ENCODE measurements around the gene NFIX.
A peak's percentile ranks its signal among the peaks of the same experiment; 100 is the strongest.

NFIX gene

DNA sequence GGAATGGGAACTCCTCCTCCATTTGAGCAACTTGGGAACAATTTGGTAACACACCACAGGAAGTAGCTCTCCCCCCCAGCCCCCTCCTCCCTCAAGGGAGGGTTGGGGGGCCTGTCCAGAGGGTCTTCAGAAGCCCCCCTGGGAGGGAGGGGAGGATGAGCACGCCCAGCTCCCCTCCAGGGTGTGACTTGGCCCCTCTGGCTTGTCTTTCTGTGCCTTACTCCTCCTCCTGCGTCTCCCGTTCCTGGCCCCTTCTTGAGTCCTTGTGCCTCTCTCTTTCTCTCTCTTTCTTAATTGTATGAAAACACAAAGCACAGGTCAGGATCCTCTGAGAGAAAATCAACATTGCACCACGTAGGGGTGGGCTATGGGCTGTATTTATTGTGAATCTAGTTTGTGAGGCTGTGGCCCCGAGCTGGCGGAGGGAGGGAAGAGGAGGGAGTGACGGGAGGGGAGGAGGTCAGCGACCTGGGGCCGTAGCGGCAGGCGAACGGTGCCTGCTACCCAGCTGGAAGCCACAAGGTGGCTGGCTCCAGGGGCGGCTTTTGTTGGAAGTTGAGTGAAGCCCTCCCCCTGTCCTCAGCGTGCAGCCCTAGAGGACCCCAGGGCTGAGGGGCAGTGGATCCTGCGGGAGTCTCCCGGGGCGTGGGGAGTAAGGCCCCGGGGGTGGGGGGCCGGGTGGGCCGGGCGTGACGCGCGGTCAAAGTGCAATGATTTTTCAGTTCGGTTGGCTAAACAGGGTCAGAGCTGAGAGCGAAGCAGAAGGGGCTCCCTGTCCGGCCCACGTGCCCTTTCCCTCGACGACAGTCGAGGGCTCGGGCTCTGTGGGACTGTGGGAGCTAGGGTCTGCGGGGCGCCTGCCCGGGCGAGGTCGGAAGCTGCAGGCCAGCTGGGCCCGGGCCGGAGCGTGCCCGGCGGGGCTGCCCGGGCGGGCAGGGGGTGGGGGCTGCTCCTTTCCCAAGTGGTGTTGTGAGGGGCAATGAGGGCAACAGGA is 101.0 kb downstream of the NFIX start:
- DNase-seq: no peak

DNA sequence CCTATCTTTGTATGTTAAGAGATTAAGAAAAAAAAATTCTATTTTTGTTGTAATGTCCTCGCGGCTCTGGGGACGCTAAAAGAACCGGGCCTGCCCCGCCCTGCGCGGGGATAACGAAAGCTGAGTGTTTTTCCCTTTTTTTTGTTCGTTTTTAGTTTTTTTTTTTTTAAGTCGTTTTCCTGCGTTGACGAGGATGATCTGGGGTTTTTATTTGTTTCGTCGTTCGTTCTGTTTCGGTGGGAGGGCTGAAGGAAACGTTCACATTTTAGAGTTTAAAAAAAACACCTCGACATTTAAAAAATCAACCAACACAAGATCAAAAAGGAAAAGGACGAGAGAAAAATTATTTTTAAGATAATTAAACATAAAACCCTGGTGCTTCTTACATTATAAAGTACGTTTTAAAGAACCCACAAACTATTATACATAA is 101.8 kb downstream of the NFIX start:
- no peak for DNase-seq

DNA sequence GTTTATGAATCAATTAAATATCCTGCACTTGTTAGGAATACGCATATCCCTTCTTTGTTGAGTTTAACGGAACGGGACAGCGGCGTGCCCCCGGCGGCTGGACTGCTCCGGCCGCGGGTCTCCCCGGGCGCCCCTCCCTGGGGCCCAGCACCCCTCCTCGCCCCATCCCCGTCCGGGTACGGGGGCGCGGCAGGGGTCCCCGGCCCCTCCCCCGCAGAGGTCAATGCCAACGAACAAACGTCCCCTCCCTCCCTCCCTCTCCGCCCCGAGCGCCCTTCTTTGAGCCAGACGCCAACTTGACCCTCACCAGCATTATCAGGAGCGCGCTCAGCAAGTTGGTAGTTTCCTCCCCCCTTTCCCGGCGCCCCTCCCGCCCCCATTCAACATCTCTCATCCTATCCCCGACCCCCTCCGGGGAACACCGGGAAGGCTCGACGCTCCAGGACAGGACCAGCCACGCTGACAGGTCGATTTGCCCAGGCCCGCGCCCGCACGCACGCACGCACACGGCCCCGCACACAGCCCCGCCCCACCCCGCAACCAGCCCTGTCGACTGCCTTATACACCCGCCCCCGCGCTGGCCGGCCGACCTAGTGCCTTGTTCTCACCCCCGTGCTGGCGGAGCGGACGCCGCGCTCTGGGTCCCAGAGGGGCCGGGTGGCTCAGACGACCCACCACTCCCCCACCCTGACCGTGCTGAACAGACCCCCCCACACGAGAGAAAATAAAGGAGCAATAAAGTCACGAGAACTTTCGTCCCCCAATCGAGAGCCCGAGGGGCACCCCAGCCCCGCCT is 102.4 kb downstream of the NFIX start:
- DNase-seq: no peak

DNA sequence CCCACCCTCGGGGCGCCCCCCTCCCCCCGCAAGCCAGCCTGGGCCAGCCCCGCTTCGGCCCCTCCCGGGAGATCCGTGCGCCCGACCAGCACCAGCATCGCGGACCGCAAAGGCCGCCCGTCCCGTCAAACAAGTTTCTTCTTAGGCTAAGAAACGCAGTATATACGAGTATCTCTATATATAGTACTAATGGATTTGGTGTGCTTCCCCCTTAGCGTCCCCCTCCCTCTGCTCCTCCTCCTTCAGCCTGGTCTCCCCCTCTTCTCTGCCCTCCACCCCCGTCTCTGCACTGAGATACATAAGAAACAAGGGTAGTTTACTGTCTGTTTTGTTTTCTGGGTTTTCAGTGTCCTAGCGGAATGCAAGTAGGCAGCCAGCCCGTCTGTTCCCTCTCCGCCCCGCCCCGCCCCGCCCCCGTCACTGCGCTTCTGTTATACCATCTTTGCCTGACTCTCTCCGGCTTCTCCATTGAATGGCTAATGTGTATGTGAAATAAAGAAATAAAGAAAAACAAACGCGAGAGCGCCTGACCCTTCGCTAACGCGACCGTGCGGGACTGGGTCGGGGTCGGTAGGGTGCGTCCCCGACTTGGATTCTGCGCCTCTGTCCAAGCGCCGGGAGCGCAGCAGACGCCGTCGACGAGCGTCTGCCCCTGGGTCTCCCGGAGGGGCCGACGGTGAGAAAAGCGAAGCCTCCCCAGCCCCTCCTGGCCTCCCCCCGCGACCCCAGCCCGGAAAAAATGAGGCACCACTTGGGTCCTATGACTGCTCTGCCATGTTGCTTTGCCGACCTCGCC is 103.2 kb downstream of the NFIX start:
- no peak for DNase-seq

DNA sequence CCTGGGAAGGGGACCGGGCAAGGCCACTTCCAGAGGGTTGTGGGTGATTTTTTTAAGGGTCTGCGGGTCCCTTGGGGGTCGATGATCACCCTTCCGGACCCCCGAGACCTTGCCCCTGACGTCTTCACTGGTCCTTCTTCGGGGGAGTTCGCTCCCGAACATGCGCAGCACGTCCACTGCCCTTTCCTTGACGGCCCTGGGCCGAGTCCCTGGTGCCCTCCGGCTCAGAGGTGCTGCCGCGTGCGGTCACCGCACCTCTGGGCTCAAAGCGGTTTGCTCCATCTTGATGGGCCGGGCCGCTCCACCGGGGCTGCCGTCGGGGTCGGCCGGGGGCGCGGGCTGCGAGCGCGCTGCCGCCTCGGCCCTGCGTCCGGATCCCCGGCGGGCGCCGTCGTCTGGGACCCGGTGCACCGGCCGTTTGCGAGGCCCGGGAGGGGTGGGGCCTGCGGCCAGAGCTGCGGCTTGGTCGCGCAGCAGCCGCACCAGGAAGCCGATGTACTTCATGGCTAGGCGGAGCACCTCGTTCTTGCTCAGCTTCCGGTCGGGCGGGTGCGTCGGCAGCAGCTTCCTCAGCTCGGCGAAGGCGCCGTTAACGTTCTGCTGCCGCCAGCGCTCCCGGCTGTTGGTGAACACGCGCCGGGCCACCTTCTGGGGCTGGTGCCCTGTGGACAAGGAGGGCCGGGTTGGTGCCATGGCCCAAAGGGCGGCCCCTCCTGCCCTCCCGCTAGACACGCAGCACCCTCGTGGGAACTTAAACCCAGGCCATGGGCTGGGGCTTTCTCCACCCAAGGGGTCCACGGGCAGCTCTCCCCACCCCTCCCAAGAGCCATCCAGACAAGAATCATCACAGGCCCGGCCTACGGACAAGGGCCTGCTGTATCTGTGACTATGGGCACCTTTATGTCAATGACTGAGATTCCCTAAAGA is 104.1 kb downstream of the NFIX start:
- DNase-seq: peak; percentile 75

DNA sequence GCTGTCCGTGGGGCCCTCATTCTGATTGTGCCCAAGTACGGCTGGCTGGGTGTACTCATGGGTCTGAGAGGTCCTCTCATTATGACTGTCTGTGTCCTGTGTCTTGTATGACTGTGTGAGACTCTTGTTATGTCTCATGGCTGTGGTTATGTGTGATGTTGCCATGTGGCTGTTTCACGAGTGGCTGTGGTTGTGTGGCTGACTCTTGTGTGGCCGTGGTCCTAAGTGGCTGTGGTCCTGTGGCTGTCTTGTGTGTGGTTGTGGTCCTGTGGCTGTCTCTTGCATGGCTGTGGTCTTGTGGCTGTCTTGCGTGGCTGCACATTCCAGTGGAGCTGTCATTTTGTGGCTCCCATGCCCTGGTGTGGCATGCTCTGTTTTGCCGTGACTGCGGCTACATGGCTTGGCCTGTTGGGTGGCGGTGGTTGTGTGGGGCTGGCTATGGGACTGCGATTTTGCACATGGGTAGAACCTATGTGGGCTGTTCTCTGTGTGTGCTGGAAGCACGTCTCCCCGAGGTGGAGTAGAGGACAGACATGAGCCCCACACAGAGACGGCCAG is 104.8 kb downstream of the NFIX start:
- DNase-seq: peak; percentile 39

DNA sequence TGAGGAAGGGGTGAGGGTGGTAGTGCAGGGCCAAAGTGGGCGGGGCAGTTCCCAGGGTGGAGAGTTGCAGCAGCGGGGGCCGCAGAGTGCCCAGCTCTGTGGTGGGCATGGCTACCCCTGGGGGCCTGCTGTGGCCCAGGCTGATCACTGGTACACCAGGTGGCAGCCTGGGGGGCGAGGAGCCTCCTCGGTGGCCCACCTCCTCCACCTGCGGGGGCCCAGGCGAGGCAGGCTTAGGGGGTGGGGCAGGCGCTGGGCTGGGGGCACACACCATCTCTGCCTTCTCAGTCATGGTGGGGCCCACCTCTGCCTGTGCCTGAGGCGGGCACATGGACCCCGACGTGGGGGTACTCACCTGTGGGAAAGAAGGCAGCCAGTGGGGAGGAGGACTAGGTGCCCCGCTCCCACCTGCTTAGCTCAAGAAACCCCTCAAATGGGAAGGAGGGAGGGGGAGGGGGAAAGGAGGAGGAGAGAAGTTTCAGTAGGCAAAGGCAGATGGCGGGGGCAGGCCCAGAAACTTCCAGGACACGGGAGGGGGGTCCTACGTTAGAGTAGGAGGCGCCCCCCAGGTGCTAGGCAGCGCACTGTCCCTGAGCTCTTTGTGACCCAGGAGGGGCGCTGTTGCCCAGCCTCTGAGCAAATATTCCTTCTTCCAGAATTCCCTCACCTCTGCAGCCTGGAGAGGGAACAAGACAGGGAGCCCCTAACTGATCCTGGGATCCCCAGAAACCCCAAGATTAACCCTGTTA is 105.7 kb downstream of the NFIX start:
- DNase-seq: no peak

DNA sequence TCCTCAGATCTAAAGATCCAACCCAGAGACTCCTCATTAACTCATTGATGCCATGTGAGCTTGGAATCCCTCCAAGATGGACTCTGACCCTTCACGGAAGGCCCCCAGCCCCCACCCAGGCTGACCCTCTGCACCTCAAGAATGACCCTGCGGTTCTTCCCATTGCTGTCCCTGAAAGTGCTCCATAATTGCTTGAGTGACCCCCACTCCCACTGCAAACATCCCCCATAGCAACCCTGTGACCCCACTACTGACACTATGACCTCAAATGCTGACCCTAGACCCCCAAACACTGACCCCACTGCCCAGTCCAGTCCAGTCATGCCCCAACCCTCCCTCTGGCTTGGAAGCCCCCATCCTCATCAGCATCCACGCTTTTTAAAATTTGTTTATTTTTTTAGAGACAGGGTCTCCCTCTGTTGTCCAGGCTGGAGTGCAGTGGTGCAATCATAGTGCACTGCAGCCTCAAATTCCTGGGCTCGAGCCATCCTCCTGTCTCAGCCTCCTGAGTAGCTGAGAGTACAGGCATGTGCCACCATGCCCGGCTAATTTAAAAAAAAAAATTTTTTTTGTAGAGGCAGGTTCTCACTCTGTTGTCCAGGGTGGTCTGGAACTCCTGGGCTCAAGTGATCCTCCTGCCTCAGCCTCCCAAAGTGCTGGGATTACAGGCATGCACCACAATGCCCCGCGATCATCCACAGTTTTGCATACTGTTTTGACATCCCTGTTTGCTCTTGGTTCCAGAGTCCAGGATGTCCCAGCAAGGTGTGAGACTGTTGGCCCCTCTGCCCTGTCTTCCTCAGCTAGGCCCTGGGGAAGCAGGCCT is 106.5 kb downstream of the NFIX start:
- no peak for DNase-seq

GRCh38 chr19:13102416-13102665 is 107.1 kb downstream of the NFIX start:
- DNase-seq: no peak

GRCh38 chr19:13102666-13103580 is 107.6 kb downstream of the NFIX start, which contains the start of gene LYL1:
TSS of gene LYL1 (minus strand) at chr19:13102858. CDS start at chr19:13101171, 1,687 bp downstream.
- DNase-seq: no peak

GRCh38 chr19:13103581-13104359 is 108.5 kb downstream of the NFIX start:
- no peak for DNase-seq

GRCh38 chr19:13104360-13104847 is 109.1 kb downstream of the NFIX start:
- peak; percentile 58 for DNase-seq

GRCh38 chr19:13104848-13105711 is 109.8 kb downstream of the NFIX start:
- DNase-seq: no peak

- no peak for DNase-seq
These were observed 114.3 kb downstream of the NFIX start for GRCh38 chr19:13109361-13110098.

- DNase-seq: no peak
These were observed 114.9 kb downstream of the NFIX start for GRCh38 chr19:13110099-13110610.

DNA sequence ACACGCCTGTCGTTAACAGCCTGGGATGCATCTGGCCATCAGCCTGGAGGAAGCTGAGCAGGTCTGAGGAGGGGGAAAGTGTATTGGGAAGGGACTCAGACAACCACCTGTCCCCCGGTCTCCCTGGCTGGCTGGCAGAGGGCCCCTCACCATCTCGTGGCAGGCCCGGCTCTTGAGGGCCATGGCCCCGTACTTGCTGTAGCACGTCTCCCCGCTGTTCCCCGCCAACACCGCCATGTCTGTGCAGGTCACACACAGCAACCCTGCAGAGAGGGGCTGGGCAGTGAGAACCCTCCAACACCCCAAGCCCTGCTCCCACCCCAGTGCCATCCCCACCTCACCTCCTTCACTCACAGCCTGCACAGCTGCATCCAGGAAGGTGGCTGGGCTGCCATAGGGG is 117.3 kb downstream of the NFIX start:
- DNase-seq: no peak

Data from effector CD4-positive, alpha-beta T cell (primary cell).